Trophoblast cell (in vitro differentiated cells and primary cell): ENCODE data around the gene CAPN13.
A peak's percentile ranks its signal among the peaks of the same experiment; 100 is the strongest.

Experiments used
- DNase-seq, 2 donors: peaks; one replicate each; pipeline ENCODE4 v3.0.0-alpha.2; 2016
- H2AFZ ChIP-seq: 2 replicates; pipeline ENCODE4 v1.6.1; 2013; ENCODE audit warnings: low read length, moderate library complexity, mild to moderate bottlenecking; ENCODE audit not compliant: insufficient read depth, poor library complexity
- H2AK5ac ChIP-seq: 2 replicates; pipeline ENCODE4 v1.6.1; 2013; ENCODE audit warnings: mild to moderate bottlenecking, low read length
- H2BK120ac ChIP-seq: 2 replicates; pipeline ENCODE4 v1.6.1; 2013; ENCODE audit warnings: low read length, mild to moderate bottlenecking, moderate library complexity; ENCODE audit not compliant: insufficient read depth, poor library complexity
- H2BK12ac ChIP-seq: 2 replicates; pipeline ENCODE4 v1.6.1; 2013; ENCODE audit warnings: mild to moderate bottlenecking, low read length, moderate library complexity
- H2BK5ac ChIP-seq: 2 replicates; pipeline ENCODE4 v1.6.1; 2013; ENCODE audit warnings: low read length, low read depth, moderate library complexity, mild to moderate bottlenecking; ENCODE audit not compliant: poor library complexity
- H3K14ac ChIP-seq: 2 replicates; pipeline ENCODE4 v1.6.1; 2013; ENCODE audit warnings: mild to moderate bottlenecking, low read length
- H3K18ac ChIP-seq: 2 replicates; pipeline ENCODE4 v1.6.1; 2013; ENCODE audit warnings: mild to moderate bottlenecking, low read length
- H3K23ac ChIP-seq: 2 replicates; pipeline ENCODE4 v1.6.1; 2013; ENCODE audit warnings: low read length
- H3K27ac ChIP-seq: 2 replicates; pipeline ENCODE4 v1.5.1; 2013; ENCODE audit warnings: low read depth, mild to moderate bottlenecking, inconsistent platforms, low read length, moderate library complexity
- H3K27me3 ChIP-seq: 2 replicates; pipeline ENCODE4 v1.6.1; 2013; ENCODE audit warnings: inconsistent platforms, mild to moderate bottlenecking, low read length, moderate library complexity; ENCODE audit not compliant: insufficient read depth
- H3K36me3 ChIP-seq, 2 experiments: 1 replicate in 1 of 2; 2 replicates in 1 of 2; pipeline ENCODE4 v1.6.1; 2013; ENCODE audit warnings: low read length in 2 of 2, mild to moderate bottlenecking in 2 of 2, moderate library complexity in 1 of 2; ENCODE audit not compliant: insufficient read depth in 2 of 2, control insufficient read depth in 1 of 2
- H3K4ac ChIP-seq: 2 replicates; pipeline ENCODE4 v1.6.1; 2013; ENCODE audit warnings: low read depth, mild to moderate bottlenecking, low read length, moderate library complexity
- H3K4me1 ChIP-seq, 2 experiments: 1 replicate in 1 of 2; 2 replicates in 1 of 2; pipeline ENCODE4 v1.6.1; 2013; ENCODE audit warnings: low read length in 2 of 2, mild to moderate bottlenecking in 2 of 2, moderate library complexity in 1 of 2; ENCODE audit not compliant: insufficient read depth in 2 of 2, control insufficient read depth in 1 of 2
- H3K4me2 ChIP-seq: 2 replicates; pipeline ENCODE4 v1.6.1; 2013; ENCODE audit warnings: inconsistent platforms, mild to moderate bottlenecking, low read length, moderate library complexity
- H3K4me3 ChIP-seq: 2 replicates; pipeline ENCODE4 v1.5.1; 2013; ENCODE audit warnings: mild to moderate bottlenecking, low read depth, low read length, inconsistent platforms
- H3K79me1 ChIP-seq: one replicate; pipeline ENCODE4 v1.6.1; 2013; ENCODE audit warnings: low read length
- H3K79me2 ChIP-seq: 2 replicates; pipeline ENCODE4 v1.6.1; 2013; ENCODE audit warnings: low read length, mild to moderate bottlenecking; ENCODE audit not compliant: control insufficient read depth, insufficient read depth, poor library complexity
- H3K9ac ChIP-seq: 2 replicates; pipeline ENCODE4 v1.6.1; 2013; ENCODE audit warnings: mild to moderate bottlenecking, low read length
- H3K9me3 ChIP-seq: 2 replicates; pipeline ENCODE4 v1.6.1; 2013; ENCODE audit warnings: low read depth, mild to moderate bottlenecking, control low read depth, inconsistent platforms, low read length; ENCODE audit not compliant: insufficient read depth
- H4K12ac ChIP-seq: 2 replicates; pipeline ENCODE4 v1.6.1; 2013; ENCODE audit warnings: low read depth, mild to moderate bottlenecking, low read length, moderate library complexity
- H4K8ac ChIP-seq: 2 replicates; pipeline ENCODE4 v1.6.1; 2013; ENCODE audit warnings: low read depth, mild to moderate bottlenecking, low read length, moderate library complexity
- H4K91ac ChIP-seq: one replicate; pipeline ENCODE4 v1.6.1; 2013; ENCODE audit warnings: low read depth, mild to moderate bottlenecking, low read length, moderate library complexity
- WGBS: extraction: QIAGEN DNeasy Blood & Tissue Kit; methylation state at CpG from one replicate; pipeline ENCODE4 v1.1.7; 2013; ENCODE audit warnings: missing lambda C conversion rate; ENCODE audit not compliant: insufficient read length, insufficient coverage; ENCODE audit errors: extremely low coverage; 5-methylcytosine and 5-hydroxymethylcytosine counted together

Gene CAPN13

GRCh38 chr2:30753630-30754029, 53.6 kb downstream of the CAPN13 start:
- Histone ChIP-seq H3K4me2 (no peak overlapping the region), H3K4me3 (no peak overlapping the region), H3K79me1 (no peaks in the 10 kb centered on the region), H3K4ac (no peak overlapping the region), H2BK5ac (no peak overlapping the region), H3K18ac (no peak overlapping the region), H3K14ac (no peak overlapping the region), H3K4me1 (peaks cover 10 to 15% of the 10 kb centered on the region in 2 experiments), H3K9ac (no peak overlapping the region), H4K8ac (no peak overlapping the region), H3K9me3 (peaks cover 3% of the 10 kb centered on the region), H2AFZ (no peak overlapping the region), H2BK12ac (no peak overlapping the region), H3K23ac (no peak overlapping the region), H3K36me3 (no peaks in the 10 kb centered on the region), H2AK5ac (no peak overlapping the region), H3K27ac (no peak overlapping the region), H2BK120ac (no peak overlapping the region), H3K27me3 (no peaks in the 10 kb centered on the region), H4K91ac (no peak overlapping the region), H4K12ac (no peak overlapping the region), H3K79me2 (no peaks in the 10 kb centered on the region)
- DNase-seq, result peak in 1 of 2 donors; percentile 9
- WGBS, result no CpG with 5 or more reads among the region's 6 CpGs

DNA sequence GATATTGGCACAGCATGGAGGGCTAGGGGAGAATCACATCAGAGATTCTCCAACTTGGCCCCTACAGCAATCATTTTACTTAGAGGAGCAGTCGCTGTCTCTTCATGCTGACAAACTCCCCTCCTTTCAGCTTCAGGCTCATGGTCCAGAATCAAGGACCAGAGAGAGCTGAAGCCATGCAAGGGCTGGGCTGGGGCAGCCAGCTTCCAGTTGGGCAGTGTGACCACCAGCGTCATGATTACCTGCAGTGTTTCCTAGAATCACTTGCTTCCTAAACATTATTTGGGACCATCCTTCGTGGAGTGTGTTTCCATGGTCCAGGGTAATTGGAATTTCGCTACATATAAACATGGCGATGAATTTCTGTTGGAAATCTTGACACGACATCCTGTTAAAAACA, 54.4 kb downstream of the CAPN13 start:
- Histone ChIP-seq H3K27ac (no peak overlapping the region), H3K79me2 (no peaks in the 10 kb centered on the region), H3K9ac (no peak overlapping the region), H4K91ac (no peak overlapping the region), H2BK120ac (no peak overlapping the region), H2AFZ (no peak overlapping the region), H3K36me3 (no peaks in the 10 kb centered on the region), H3K14ac (no peak overlapping the region), H3K4me2 (no peak overlapping the region), H4K12ac (no peak overlapping the region), H3K4me3 (no peak overlapping the region), H3K18ac (no peak overlapping the region), H3K23ac (no peak overlapping the region), H3K4ac (no peak overlapping the region), H3K4me1 (peaks cover 10 to 15% of the 10 kb centered on the region in 2 experiments), H3K9me3 (peaks cover 5% of the 10 kb centered on the region), H2BK12ac (no peak overlapping the region), H3K79me1 (no peaks in the 10 kb centered on the region), H2AK5ac (no peak overlapping the region), H3K27me3 (no peaks in the 10 kb centered on the region), H4K8ac (no peak overlapping the region), H2BK5ac (no peak overlapping the region)
- no peak for DNase-seq
- no CpG with 5 or more reads among the region's 6 CpGs for WGBS

- Histone ChIP-seq H3K27me3 (no peaks in the 10 kb centered on the region), H2AFZ (no peak overlapping the region), H4K8ac (no peak overlapping the region), H2BK12ac (no peak overlapping the region), H2BK120ac (no peak overlapping the region), H2AK5ac (no peak overlapping the region), H3K4me2 (no peak overlapping the region), H4K91ac (no peak overlapping the region), H3K27ac (no peak overlapping the region), H3K79me2 (no peaks in the 10 kb centered on the region), H3K18ac (no peak overlapping the region), H4K12ac (no peak overlapping the region), H2BK5ac (no peak overlapping the region), H3K23ac (no peak overlapping the region), H3K9me3 (peaks cover 3% of the 10 kb centered on the region), H3K9ac (no peak overlapping the region), H3K36me3 (no peaks in the 10 kb centered on the region), H3K14ac (no peak overlapping the region), H3K4ac (no peak overlapping the region), H3K4me3 (no peak overlapping the region), H3K79me1 (no peaks in the 10 kb centered on the region), H3K4me1 (no peaks in the 10 kb centered on the region)
- no peak for DNase-seq
- no CpG with 5 or more reads among the region's 3 CpGs for WGBS
Measured at GRCh38 chr2:30747206-30747605, 60.0 kb downstream of the CAPN13 start.

GRCh38 chr2:30744823-30745222, 62.4 kb downstream of the CAPN13 start:
- Histone ChIP-seq H2BK5ac (no peak overlapping the region), H3K9me3 (peaks cover 3% of the 10 kb centered on the region), H3K23ac (no peak overlapping the region), H3K18ac (no peak overlapping the region), H3K27ac (no peak overlapping the region), H3K14ac (no peak overlapping the region), H3K4me2 (no peak overlapping the region), H4K8ac (no peak overlapping the region), H3K36me3 (no peaks in the 10 kb centered on the region), H2BK12ac (no peak overlapping the region), H2BK120ac (no peak overlapping the region), H4K91ac (no peak overlapping the region), H3K79me2 (no peaks in the 10 kb centered on the region), H3K27me3 (no peaks in the 10 kb centered on the region), H2AK5ac (no peak overlapping the region), H2AFZ (no peak overlapping the region), H3K4ac (no peak overlapping the region), H3K4me1 (no peaks in the 10 kb centered on the region), H4K12ac (no peak overlapping the region), H3K9ac (no peak overlapping the region), H3K4me3 (peak overlapping the region; percentile 23), H3K79me1 (no peaks in the 10 kb centered on the region)
- DNase-seq, result no peak
- no CpG with 5 or more reads among the region's 2 CpGs for WGBS
